Measurements from ENCODE around the gene FAM184B. TPM values are rescaled to one million over a fixed set of nuclear protein-coding genes. Genes with fewer than 3 reads are reported as not detected.

The FAM184B gene
- total RNA-seq: 0.69 TPM

GRCh38 chr4:17781300-17782287 is at the start of gene FAM184B:
FAM184B (minus strand) TSS chr4:17781621; CDS start chr4:17781299, 322 bp downstream.
- no peak for DNase-seq

- no peak for DNase-seq
Observed at GRCh38 chr4:17823871-17824669, 42.6 kb upstream of the FAM184B start.

DNA sequence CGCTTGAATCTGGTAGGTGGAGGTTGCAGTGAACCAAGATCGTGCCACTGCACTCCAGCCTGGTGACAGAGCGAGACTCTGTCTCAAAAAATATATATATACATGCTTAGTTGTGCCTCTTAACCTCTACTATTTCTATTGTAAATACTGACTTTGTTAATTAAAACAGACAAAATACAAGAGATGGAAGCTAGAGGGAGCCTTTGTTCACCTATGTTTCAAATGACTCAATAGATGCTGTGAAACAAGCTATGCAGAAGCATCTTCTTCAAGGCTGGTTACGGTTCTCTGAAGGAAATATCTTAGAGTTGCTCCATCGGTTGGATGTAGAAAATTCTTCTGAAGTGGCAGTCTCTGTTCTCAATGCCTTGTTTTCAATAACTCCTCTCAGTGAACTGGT is 35.6 kb upstream of the FAM184B start:
- peak; percentile 46 for DNase-seq

DNA sequence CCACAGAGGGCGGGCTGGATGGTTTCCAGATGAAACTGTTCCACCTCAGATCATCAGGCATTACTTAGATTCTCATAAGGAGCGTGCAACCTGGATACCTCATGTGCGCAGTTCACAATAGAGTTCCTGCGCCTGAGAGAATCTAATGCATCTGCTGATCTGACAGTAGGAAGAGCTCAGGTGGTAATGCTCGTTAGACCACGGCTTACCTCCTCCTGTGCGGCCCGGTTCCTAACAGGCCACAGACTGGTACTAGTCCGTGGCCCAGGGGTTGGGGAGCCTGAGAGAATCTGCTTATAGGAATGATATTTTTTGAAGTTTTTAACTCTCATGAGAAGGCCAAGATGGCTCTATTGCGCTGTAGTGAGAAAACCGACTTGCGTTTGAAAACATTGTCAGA is 34.7 kb upstream of the FAM184B start:
- no peak for DNase-seq

DNA sequence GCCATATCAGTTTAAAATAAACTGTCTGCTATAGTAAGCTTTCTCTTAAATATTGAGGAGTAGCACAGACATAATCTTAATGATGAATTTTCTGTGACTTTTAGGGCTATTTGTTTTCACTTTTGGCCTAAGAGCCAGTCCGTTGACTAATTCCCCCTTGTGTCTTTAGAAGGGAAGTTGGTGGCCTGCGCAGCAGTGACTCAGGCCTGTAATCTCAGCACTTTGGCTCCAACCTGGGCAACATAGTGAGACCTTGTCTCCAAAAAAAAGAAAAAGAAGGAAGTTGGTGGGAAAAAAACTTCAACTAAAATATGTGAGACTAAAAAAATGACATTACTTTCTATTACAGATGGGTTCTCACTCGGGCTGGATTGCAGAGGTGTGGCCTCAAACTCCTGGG is 32.7 kb upstream of the FAM184B start:
- no peak for DNase-seq

GRCh38 chr4:17812801-17813200 is 31.4 kb upstream of the FAM184B start:
- no peak for DNase-seq

DNA sequence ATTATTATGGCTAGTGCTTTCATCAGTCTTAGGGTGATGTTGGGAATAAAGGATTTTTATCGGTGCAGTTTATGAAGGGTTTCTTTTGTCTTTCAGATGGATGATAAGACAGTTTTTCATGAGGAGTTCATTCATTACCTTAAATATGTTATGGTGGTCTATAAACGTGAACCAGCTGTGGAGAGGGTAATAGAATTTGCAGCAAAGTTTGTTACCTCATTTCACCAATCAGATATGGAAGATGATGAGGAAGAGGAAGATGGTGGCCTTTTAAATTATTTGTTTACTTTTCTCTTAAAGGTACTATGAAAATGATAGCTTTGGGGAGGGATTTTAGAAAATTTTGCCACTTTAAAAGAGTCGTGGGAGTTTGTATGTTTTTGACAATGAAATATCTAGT is 30.7 kb upstream of the FAM184B start:
- no peak for DNase-seq

DNA sequence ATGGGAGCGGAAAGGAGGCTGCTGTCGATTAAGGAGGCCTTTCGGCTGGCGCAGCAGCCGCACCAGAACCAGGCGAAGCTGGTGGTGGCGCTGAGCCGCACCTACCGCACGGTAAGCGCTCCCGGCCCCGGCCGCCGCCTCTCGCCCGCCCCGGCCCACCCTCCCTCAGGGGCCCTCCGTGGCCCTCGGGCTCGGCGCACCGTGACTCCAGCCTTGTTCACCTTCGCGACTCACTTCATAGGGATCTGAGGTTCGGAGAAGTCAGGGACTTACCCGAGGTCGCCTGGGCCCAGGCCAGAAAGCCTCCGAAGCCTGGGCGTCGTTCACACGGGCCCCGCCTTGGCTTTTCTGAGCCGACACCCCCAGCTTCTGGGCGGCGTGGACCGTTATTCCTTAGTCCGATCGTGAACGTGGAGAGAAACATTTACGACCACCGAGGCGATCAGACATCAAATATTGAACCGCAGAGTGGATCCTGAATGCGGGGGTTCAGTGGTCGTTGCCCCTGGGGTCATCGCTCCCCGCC is 29.7 kb upstream of the FAM184B start:
- no peak for DNase-seq

- peak; percentile 99 for DNase-seq
Observed at GRCh38 chr4:17810260-17811077, 29.0 kb upstream of the FAM184B start, which contains the start of the genes DCAF16 and NCAPG. DCAF16 (minus strand) TSS chr4:17810757; CDS start chr4:17804141, 6,616 bp downstream. NCAPG (plus strand) TSS chr4:17810979; CDS start chr4:17811078, 99 bp downstream.

GRCh38 chr4:17809667-17810066 is 28.2 kb upstream of the FAM184B start:
- DNase-seq: no peak

DNA sequence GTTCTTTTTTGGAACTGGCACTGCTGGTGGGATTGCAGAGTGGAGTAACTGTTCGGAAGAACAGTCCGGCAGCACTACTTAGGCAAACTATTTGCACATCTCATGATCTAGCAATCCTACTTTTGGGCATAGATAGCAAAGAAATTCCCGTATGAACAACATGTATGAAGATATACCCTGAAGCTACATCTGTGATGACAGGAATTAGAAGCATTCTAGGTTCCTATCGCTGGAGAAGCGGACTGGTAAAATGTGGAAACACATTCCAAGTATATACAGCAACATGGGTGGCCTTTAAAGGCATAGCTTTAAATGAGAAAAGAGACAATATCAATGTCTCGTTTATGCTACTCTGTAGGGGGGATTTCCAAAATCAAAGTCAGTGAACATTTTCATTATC is 26.0 kb upstream of the FAM184B start:
- no peak for DNase-seq

DNA sequence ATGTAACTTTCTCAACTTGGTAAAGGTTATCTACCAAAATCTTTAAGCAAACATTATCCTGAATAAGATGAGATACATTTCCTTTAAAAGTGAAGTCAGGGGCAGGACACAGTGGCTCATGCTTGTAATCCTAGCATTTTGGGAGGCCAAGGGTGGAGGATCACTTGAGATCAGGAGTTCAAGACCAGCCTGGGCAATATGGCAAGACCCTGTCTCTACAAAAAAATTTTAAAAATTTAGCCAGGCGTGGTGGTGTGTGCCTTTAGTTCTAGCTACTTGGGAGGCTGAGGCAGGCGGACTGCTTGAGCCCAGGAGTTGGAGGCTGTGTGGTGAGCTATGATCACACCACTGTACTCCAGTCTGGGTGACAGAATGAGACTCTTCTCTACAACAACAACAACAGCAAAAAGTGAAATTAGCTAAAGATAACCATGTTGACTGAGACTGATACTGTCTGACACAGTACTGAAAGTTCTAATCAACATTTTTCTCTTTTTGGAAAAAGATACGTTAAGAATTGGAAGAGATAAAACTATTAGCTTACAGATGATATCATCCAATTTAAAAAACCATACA is 24.2 kb upstream of the FAM184B start:
- DNase-seq: no peak

- DNase-seq: no peak
Observed at GRCh38 chr4:17797808-17798207, 16.4 kb upstream of the FAM184B start.

- no peak for DNase-seq
Observed at GRCh38 chr4:17794730-17795129, 13.3 kb upstream of the FAM184B start.

GRCh38 chr4:17788956-17789355 is 7.5 kb upstream of the FAM184B start:
- DNase-seq: no peak

GRCh38 chr4:17787315-17787714 is 5.9 kb upstream of the FAM184B start:
- no peak for DNase-seq

DNA sequence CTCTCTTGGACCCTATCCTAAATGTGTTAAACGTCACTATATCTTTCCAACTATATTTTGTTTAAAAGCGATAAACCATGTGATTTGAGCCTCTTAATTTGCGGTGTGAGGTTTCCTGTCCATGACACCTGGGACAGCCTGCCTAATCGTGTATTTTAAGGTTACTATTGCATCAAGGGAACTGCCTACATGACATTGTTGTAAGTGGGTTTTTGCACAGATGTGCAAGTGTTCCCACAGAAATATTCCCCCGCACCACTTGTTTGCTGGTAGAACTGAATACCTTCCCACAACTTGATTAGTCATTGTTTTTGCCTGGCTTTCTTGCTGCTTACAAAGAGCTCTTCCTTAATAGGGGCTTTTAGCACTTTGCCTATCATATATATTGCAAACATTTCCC is 5.1 kb upstream of the FAM184B start:
- DNase-seq: no peak

GRCh38 chr4:17785858-17786257 is 4.4 kb upstream of the FAM184B start:
- DNase-seq: no peak

GRCh38 chr4:17780501-17781299 is 721 bp downstream of the FAM184B start:
- DNase-seq: no peak

- DNase-seq: no peak
Observed at GRCh38 chr4:17778431-17778830, 3.0 kb downstream of the FAM184B start.

All from skin of body (tissue), 2 donors.